ENCODE data around the gene TAS2R38.

TAS2R38 gene

GRCh38 chr7:141975806-141976523, 2.4 kb upstream of the TAS2R38 start:
- DNase-seq, result peak; percentile 27 to 65

- no peak for DNase-seq
Measured at GRCh38 chr7:141974831-141975230, 1.3 kb upstream of the TAS2R38 start.

- DNase-seq, result peak in 1 of 2 donors; percentile 25
Measured at GRCh38 chr7:141960687-141961422, 12.7 kb downstream of the TAS2R38 start.

GRCh38 chr7:141956084-141956483, 17.5 kb downstream of the TAS2R38 start:
- DNase-seq, result no peak

GRCh38 chr7:141954334-141954733, 19.2 kb downstream of the TAS2R38 start:
- DNase-seq, result no peak

DNA sequence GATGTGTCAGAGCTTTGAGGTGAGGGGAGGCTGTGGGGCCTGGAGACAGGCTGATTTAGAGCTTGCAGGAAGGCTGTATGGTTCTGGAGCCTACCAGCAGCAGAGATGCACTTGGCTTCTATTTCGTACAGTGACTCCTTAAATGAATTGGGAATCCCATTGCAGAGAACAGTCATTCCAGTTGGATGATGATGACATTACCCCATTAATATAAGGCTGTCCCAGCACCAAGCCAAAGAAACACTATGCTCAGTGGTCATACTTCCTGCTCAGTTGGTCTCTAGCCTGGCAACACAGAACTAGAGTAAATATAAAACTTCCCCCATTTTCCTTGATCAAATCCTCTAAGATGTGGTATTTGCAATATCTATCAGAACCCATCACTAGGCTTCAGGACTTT, 21.1 kb downstream of the TAS2R38 start:
- no peak for DNase-seq

- DNase-seq, result no peak
Measured at GRCh38 chr7:141950806-141951205, 22.8 kb downstream of the TAS2R38 start.

DNA sequence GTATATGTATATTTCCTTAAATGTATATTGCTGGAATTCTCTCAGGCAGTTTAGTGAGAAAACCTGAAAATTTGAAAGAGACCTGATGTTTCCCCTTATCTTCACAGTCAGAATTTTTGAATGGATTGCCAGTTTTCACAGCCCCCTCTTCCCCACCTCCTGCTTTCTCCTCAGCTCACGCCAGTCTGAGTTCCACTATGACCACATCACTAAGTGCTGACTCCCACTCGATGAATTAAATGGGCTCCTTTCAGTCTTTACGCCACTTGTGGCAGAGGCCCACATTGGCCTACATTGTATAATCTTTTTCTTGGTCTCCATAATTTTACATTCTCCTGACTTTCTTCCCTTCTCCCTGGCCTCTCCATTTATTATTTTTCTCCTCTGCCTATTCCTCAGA, 23.7 kb downstream of the TAS2R38 start:
- DNase-seq, result no peak

GRCh38 chr7:141949451-141949850, 24.1 kb downstream of the TAS2R38 start:
- no peak for DNase-seq

GRCh38 chr7:141949021-141949420, 24.6 kb downstream of the TAS2R38 start:
- no peak for DNase-seq

- no peak for DNase-seq
Measured at GRCh38 chr7:141946796-141947195, 26.8 kb downstream of the TAS2R38 start, which contains the start of gene CLEC5A. CLEC5A (minus strand) TSS chr7:141946974; CDS start chr7:141946292, 682 bp downstream.

DNA sequence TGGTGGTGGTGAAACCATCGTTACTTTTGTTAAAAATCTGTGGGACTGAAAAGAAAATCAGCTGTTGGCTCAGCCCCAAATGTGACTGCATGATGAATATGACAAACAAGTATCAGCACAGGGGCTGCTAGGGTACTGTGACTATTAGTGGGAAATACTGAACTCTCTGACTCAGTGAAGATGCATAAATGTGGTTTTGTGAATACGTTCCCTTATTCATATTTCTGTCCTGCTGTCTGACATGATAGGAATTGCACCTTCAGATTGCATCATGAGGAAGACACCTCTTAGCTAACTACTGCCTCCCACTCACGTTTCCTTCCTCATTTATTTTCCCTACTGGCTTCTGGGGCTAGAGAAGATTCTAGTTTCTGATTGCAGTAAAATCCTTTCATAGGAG, 28.2 kb downstream of the TAS2R38 start:
- DNase-seq, result no peak

GRCh38 chr7:141944811-141945210, 28.8 kb downstream of the TAS2R38 start:
- no peak for DNase-seq

DNA sequence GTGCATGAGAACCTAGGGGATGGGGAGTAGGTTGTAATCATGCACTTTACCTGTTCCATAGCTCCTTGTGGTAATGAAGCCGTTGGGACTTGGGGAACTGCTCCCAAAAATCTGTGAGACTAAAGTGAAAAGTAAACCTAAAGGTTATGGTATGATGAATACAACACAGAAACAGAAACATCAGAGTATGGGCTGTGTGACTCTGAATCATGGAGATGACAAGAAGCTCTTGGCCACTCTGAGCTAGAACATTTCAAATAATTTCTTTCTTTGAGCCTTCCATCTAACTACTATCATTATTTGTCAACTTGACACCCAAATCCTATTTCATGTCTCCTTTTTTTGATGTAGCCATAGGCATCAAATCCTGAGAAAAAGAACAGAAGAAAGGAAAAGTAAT, 29.7 kb downstream of the TAS2R38 start:
- DNase-seq, result no peak

GRCh38 chr7:141941075-141941474, 32.5 kb downstream of the TAS2R38 start:
- no peak for DNase-seq

GRCh38 chr7:141930211-141930610, 43.4 kb downstream of the TAS2R38 start:
- DNase-seq, result no peak

- no peak for DNase-seq
Measured at GRCh38 chr7:141928845-141929195, 44.8 kb downstream of the TAS2R38 start.

GRCh38 chr7:141928146-141928844, 45.3 kb downstream of the TAS2R38 start:
- DNase-seq, result no peak
